Omental fat pad (tissue), 4 donors: ENCODE measurements around the gene ABCG4. TPM values are rescaled to one million over a fixed set of nuclear protein-coding genes. Genes with fewer than 3 reads are reported as not detected.

Experiments
- ATAC-seq: fragments of 150-250 bp; one replicate; pipeline ENCODE4 v1.9.1; 2016; ENCODE audit warnings: mild to moderate bottlenecking, moderate library complexity; ENCODE audit not compliant: low FRiP score
- DNase-seq: peaks from one replicate; pipeline ENCODE4 v3.0.0-alpha.2; 2019; ENCODE audit warnings: low spot score
- total RNA-seq, 4 donors: library from RNA; depleted of rRNA; stranded (reverse); fragments of >200 nt; gene quantifications; one replicate each; pipeline ENCODE4 v1.1.0, GENCODE V29; 2016
- TF ChIP-seq, protein P1 (sequence below), 3 donors: fragments of 450-650 bp; IDR thresholded peaks; one replicate each; pipeline ENCODE4 v1.5.1; 2016 to 2017; ENCODE audit warnings: antibody characterized with exemption in 3 of 3, mild to moderate bottlenecking in 3 of 3, moderate library complexity in 2 of 3

ABCG4 gene
- total RNA-seq, 4 donors from 2014 or later: 0.09 to 0.32 TPM; not detected in 2

GRCh38 chr11:119110439-119110838, 38.4 kb upstream of the ABCG4 start:
- no peak for DNase-seq
- ATAC-seq: no peak
- TF ChIP-seq, protein P1, sequence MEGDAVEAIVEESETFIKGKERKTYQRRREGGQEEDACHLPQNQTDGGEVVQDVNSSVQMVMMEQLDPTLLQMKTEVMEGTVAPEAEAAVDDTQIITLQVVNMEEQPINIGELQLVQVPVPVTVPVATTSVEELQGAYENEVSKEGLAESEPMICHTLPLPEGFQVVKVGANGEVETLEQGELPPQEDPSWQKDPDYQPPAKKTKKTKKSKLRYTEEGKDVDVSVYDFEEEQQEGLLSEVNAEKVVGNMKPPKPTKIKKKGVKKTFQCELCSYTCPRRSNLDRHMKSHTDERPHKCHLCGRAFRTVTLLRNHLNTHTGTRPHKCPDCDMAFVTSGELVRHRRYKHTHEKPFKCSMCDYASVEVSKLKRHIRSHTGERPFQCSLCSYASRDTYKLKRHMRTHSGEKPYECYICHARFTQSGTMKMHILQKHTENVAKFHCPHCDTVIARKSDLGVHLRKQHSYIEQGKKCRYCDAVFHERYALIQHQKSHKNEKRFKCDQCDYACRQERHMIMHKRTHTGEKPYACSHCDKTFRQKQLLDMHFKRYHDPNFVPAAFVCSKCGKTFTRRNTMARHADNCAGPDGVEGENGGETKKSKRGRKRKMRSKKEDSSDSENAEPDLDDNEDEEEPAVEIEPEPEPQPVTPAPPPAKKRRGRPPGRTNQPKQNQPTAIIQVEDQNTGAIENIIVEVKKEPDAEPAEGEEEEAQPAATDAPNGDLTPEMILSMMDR (IDR thresholded peaks at IDR 0.05): no peak

GRCh38 chr11:119111361-119111925, 37.4 kb upstream of the ABCG4 start:
- no peak for ATAC-seq
- DNase-seq: no peak
- TF ChIP-seq, protein P1 (IDR thresholded peaks at IDR 0.05): no peak

DNA sequence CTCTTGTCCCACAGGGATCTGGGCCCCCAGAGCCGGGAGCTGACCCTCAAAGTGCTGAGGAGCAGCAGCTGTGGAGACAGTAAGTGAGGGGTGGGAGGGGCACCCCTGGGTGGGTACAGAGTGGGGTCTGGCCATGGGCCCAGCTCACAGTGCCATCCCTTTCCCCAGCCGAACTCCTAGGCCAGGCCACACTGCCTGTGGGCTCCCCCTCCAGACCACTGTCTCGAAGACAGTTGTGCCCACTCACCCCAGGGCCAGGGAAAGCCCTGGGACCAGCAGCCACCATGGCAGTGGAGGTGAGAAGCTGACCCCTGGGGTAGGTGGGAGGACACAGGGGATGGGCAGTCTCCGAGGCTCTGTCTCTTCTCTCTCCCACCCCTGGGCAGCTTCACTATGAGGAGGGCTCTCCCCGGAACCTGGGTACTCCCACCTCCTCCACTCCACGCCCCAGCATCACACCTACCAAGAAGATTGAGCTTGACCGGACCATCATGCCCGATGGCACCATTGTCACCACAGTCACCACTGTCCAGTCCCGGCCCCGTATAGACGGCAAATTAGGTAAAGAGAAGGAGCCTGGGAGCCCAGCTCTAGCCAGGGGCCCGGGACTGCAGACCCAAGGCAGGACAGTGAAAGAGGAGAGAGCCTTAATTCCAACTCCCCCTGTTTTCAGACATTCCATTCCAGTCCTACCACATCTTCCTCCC, 36.4 kb upstream of the ABCG4 start:
- ATAC-seq (no peak), DNase-seq (no peak)
- TF ChIP-seq, protein P1 (IDR thresholded peaks at IDR 0.05): no peak

DNA sequence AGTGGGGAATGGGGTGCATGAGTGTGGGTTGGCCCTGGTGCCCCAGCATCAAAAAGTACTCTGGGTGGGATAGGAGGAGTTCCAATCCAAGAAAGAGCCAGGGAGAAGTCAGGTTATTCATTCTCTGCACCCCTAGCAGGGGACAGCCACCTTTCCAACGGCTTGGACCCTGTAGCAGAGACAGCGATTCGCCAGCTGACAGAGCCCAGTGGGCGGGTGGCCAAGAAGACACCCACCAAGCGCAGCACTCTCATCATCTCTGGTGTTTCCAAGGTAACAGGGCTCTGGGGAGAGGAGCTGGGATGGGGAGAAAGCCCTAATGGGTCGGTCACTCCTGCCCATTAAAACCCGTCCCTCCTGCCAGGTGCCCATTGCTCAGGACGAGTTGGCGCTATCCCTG, 35.1 kb upstream of the ABCG4 start:
- TF ChIP-seq, protein P1 (IDR thresholded peaks at IDR 0.05): no peak
- ATAC-seq: no peak

DNA sequence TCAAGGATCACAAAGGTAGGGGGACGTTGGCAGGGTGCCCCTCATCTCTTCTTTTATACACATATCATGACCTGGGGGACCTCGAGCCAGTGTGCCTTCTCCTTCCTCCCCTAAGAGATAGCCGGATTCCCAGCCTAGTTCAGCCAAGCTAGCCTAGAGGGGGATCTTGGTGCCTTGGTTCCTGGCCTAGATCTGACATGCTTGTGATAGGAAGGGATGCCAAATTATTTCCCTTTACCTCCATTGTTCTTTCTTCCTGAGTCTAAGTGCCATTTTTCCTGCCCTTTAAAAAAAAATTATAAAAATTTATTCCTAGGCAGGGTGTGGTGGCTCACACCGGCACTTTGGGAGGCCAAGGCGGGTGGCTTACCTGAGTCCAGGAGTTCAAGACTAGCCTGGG, 34.5 kb upstream of the ABCG4 start:
- DNase-seq (no peak), ATAC-seq (no peak)
- TF ChIP-seq, protein P1 (IDR thresholded peaks at IDR 0.05): no peak

More for the DNA sequence above, 35.1 kb upstream of the ABCG4 start:
- DNase-seq: no peak

DNA sequence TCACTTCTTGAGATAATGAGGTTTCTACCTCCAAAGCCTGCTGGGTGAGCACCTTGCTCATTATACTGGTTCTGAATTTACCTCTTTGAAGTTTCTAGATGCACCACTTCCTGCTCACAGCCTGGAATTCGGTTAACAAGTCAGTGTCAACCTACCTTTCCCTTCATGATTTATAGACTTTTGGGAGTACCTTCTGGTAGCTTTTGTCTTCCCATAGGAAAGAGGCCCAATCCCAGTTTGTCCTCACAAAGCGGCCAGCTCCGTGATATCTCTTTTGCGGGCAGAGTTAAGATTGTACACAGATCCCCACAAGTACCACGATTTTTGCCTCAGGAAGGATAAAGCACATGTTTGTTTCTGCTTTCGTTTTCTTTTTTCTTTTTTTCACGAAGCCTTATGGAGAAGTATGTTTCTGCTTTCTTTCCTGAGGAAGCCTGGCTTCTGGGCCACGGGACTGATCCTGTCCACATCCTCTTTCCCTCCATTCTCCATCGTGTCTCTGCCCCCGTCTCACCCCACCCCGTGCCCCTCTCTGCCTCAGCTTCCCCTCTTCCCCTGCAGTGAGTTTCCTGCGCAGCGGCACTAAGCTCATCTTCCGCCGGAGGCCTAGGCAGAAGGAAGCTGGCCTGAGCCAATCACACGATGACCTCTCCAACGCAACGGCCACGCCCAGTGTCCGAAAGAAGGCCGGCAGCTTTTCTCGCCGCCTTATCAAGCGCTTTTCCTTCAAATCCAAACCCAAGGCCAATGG, 33.2 kb upstream of the ABCG4 start:
- no peak for ATAC-seq
- no peak for DNase-seq
- TF ChIP-seq, protein P1 (IDR thresholded peaks at IDR 0.05): no peak
